Measurements from ENCODE around the gene MAD1L1.

Gene MAD1L1

GRCh38 chr7:2261611-2262010 lies 28.9 kb upstream of the MAD1L1 start:
- Histone ChIP-seq H3K4me3 (ENCODE audit: low read depth, low read length) (no peak overlapping the region), H3K36me3 (no peaks in the 10 kb centered on the region), H3K9me3 (no peaks in the 10 kb centered on the region), H3K27me3 (no peaks in the 10 kb centered on the region), H3K4me1 (no peaks in the 10 kb centered on the region)
- TF ChIP-seq CTCF (IDR thresholded peaks at IDR 0.05; ENCODE audit: low read depth, low read length): no peak
- no peak for DNase-seq

GRCh38 chr7:2260820-2261219 lies 28.1 kb upstream of the MAD1L1 start:
- DNase-seq: peak; percentile 86
- TF ChIP-seq CTCF (IDR thresholded peaks at IDR 0.05; ENCODE audit: low read depth, low read length): no peak
- Histone ChIP-seq H3K9me3 (no peaks in the 10 kb centered on the region), H3K36me3 (no peaks in the 10 kb centered on the region), H3K27me3 (no peaks in the 10 kb centered on the region), H3K4me3 (ENCODE audit: low read depth, low read length) (no peak overlapping the region), H3K4me1 (no peaks in the 10 kb centered on the region)

- no peak overlapping the region for H3K4me3 ChIP-seq (ENCODE audit: low read depth, low read length)
- H3K9me3 ChIP-seq: no peaks in the 10 kb centered on the region
- TF ChIP-seq CTCF (IDR thresholded peaks at IDR 0.05; ENCODE audit: low read depth, low read length): no peak
- H3K27me3 ChIP-seq: no peaks in the 10 kb centered on the region
- H3K4me1 ChIP-seq: no peaks in the 10 kb centered on the region
- H3K36me3 ChIP-seq: no peaks in the 10 kb centered on the region; the same call in 1 of the 2 replicates
- DNase-seq: no peak
Measured at GRCh38 chr7:2259480-2259879, 26.7 kb upstream of the MAD1L1 start.

GRCh38 chr7:2258661-2259365 lies 26.1 kb upstream of the MAD1L1 start:
- H3K4me3 ChIP-seq (ENCODE audit: low read depth, low read length): no peak overlapping the region
- no peak for DNase-seq
- H3K36me3 ChIP-seq: no peaks in the 10 kb centered on the region; the same call in 1 of the 2 replicates
- H3K4me1 ChIP-seq: no peaks in the 10 kb centered on the region
- no peak for TF ChIP-seq CTCF (IDR thresholded peaks at IDR 0.05; ENCODE audit: low read depth, low read length)
- H3K9me3 ChIP-seq: no peaks in the 10 kb centered on the region
- no peaks in the 10 kb centered on the region for H3K27me3 ChIP-seq

GRCh38 chr7:2257651-2258050 lies 24.9 kb upstream of the MAD1L1 start:
- DNase-seq: no peak
- Histone ChIP-seq H3K27me3 (no peaks in the 10 kb centered on the region), H3K9me3 (no peaks in the 10 kb centered on the region), H3K4me1 (no peaks in the 10 kb centered on the region), H3K36me3 (no peaks in the 10 kb centered on the region; the same call in 1 of the 2 replicates), H3K4me3 (ENCODE audit: low read depth, low read length) (no peak overlapping the region)
- no peak for TF ChIP-seq CTCF (IDR thresholded peaks at IDR 0.05; ENCODE audit: low read depth, low read length)

GRCh38 chr7:2257046-2257551 lies 24.4 kb upstream of the MAD1L1 start:
- no peaks in the 10 kb centered on the region for H3K4me1 ChIP-seq
- DNase-seq: no peak
- no peaks in the 10 kb centered on the region for H3K27me3 ChIP-seq
- no peak overlapping the region for H3K4me3 ChIP-seq (ENCODE audit: low read depth, low read length)
- H3K36me3 ChIP-seq: no peaks in the 10 kb centered on the region; the same call in 1 of the 2 replicates
- TF ChIP-seq CTCF (IDR thresholded peaks at IDR 0.05; ENCODE audit: low read depth, low read length): no peak
- no peaks in the 10 kb centered on the region for H3K9me3 ChIP-seq

All from BE2C (cell line).